Fibroblast of the aortic adventitia (primary cell): Measurements from ENCODE around the gene SF3A2. TPM values are rescaled to one million over a fixed set of nuclear protein-coding genes. Genes with fewer than 3 reads are reported as not detected.

Experiments
- DNase-seq: peaks from one replicate; pipeline ENCODE4 v3.0.0-alpha.2; 2010; ENCODE audit warnings: low read depth
- H3K4me3 ChIP-seq: 2 replicates; pipeline ENCODE4 v1.5.1; 2011; ENCODE audit warnings: low read depth, mild to moderate bottlenecking, control low read depth, low read length, moderate library complexity
- CTCF ChIP-seq: IDR thresholded peaks from 2 replicates; pipeline ENCODE4 v1.5.1; 2011; ENCODE audit warnings: mild to moderate bottlenecking, low read length, control low read depth, inconsistent platforms; ENCODE audit not compliant: insufficient read depth
- total RNA-seq: library from RNA; depleted of rRNA; stranded (reverse); fragments of >200 nt; gene quantifications from 2 replicates; pipeline ENCODE4 v1.2.3, GENCODE V29; 2012; ENCODE audit warnings: low replicate concordance

The SF3A2 gene
- total RNA-seq, 1 donor, result 29.6 TPM

GRCh38 chr19:2207008-2207407 is 29.6 kb upstream of the SF3A2 start:
- no peak overlapping the region for H3K4me3 ChIP-seq
- TF ChIP-seq CTCF, result no peak
- DNase-seq, result no peak

- no peak overlapping the region for H3K4me3 ChIP-seq
- DNase-seq, result peak; percentile 81
- peak; percentile 27 for TF ChIP-seq CTCF
These were observed 28.4 kb upstream of the SF3A2 start for GRCh38 chr19:2207991-2208860.

- DNase-seq, result no peak
- no peak overlapping the region for H3K4me3 ChIP-seq
- no peak for TF ChIP-seq CTCF
These were observed 27.6 kb upstream of the SF3A2 start for GRCh38 chr19:2208975-2209374.

- H3K4me3 ChIP-seq, result no peak overlapping the region
- no peak for TF ChIP-seq CTCF
- DNase-seq, result no peak
These were observed 27.2 kb upstream of the SF3A2 start for GRCh38 chr19:2209408-2209807.

- no peak for TF ChIP-seq CTCF
- no peak overlapping the region for H3K4me3 ChIP-seq
- no peak for DNase-seq
These were observed 26.4 kb upstream of the SF3A2 start for GRCh38 chr19:2210206-2210605.

GRCh38 chr19:2210987-2211740 is 25.5 kb upstream of the SF3A2 start:
- no peak for DNase-seq
- no peak for TF ChIP-seq CTCF
- H3K4me3 ChIP-seq, result no peak overlapping the region
